Upper lobe of left lung (tissue), 6 donors: ENCODE measurements around the gene ARVCF. TPM values are rescaled to one million over a fixed set of nuclear protein-coding genes. Genes with fewer than 3 reads are reported as not detected.
A peak's percentile ranks its signal among the peaks of the same experiment; 100 is the strongest.

Source experiments
- ATAC-seq, 2 donors: fragments of 200-7000 bp; cut with Tn5 transposase; one replicate each; pipeline ENCODE4 v1.9.1; 2022; ENCODE audit warnings: mild to moderate bottlenecking in 2 of 2, moderate library complexity in 2 of 2; ENCODE audit not compliant: low FRiP score in 2 of 2
- DNase-seq, 2 donors: peaks; one replicate each; pipeline ENCODE4 v3.0.0-alpha.2; 2019 to 2020
- H3K27ac ChIP-seq, 4 donors: fragments of 200-600 bp; sonication (generic); one replicate each; pipeline ENCODE4 v1.5.1; 2016 to 2019
- H3K27me3 ChIP-seq, 4 donors: fragments of 200-600 bp; sonication (generic); one replicate each; pipeline ENCODE4 v1.5.1; 2017 to 2019
- H3K36me3 ChIP-seq, 4 donors: fragments of 200-600 bp; sonication (generic); one replicate each; pipeline ENCODE4 v1.5.1; 2016 to 2019
- H3K4me1 ChIP-seq, 4 donors: fragments of 200-600 bp; sonication (generic); one replicate each; pipeline ENCODE4 v1.5.1; 2018 to 2019
- H3K4me3 ChIP-seq, 4 donors: fragments of 200-600 bp; sonication (generic); one replicate each; pipeline ENCODE4 v1.5.1; 2017 to 2019; ENCODE audit warnings: mild to moderate bottlenecking in 2 of 4, moderate library complexity in 1 of 4
- H3K9me3 ChIP-seq, 4 donors: fragments of 200-600 bp; sonication (generic); one replicate each; pipeline ENCODE4 v1.5.1; 2018 to 2019
- CTCF ChIP-seq, 6 experiments: fragments of 450-650 bp in 4 of 6; fragments of 200-600 bp in 2 of 6; sonication (generic) in 2 of 6; IDR thresholded peaks; one replicate each; pipeline ENCODE4 v1.5.1; 2016 to 2019; ENCODE audit warnings: antibody characterized with exemption in 6 of 6
- EP300 ChIP-seq, 4 donors: sonication (generic); formaldehyde crosslinking; IDR thresholded peaks; one replicate each; pipeline ENCODE4 v1.5.1; 2017; ENCODE audit warnings: antibody characterized with exemption in 4 of 4, control low read depth in 2 of 4
- POLR2A ChIP-seq, 4 donors: fragments of 450-650 bp; IDR thresholded peaks; one replicate each; pipeline ENCODE4 v1.5.1; 2016 to 2017; ENCODE audit warnings: antibody characterized with exemption in 4 of 4, mild to moderate bottlenecking in 2 of 4
- POLR2AphosphoS5 ChIP-seq, 2 donors: sonication (generic); formaldehyde crosslinking; IDR thresholded peaks; one replicate each; pipeline ENCODE4 v1.5.1; 2017; ENCODE audit warnings: antibody characterized with exemption in 2 of 2
- WGBS, 2 donors: methylation state at CpG; one replicate each; pipeline ENCODE4 v1.1.5; 2017 to 2018; 5-methylcytosine and 5-hydroxymethylcytosine counted together
- total RNA-seq, 6 donors: library from RNA; depleted of rRNA in 4 of 6; stranded (reverse); fragments of >200 nt in 4 of 6; gene quantifications; one replicate each; pipeline versions ENCODE4 v1.1.0 to v1.2.1, GENCODE V29; 2016 to 2021
- donor health status: DM: no; HTN: no; CAD: no; lungs with moderate emphysema.
- donor health status: DM: no; HTN: yes; CAD: no; lungs with severe emphysema.

ARVCF gene
- total RNA-seq, 6 donors from 2014 or later = 18.5 to 54.5 (median 22.8) TPM

GRCh38 chr22:19991395-19991644 lies 25.3 kb downstream of the ARVCF start:
- Histone ChIP-seq H3K27me3 (no peaks in the 10 kb centered on the region), H3K27ac (peak overlapping the region in 1 of 4 donors; percentile 42), H3K4me1 (peaks cover 15 to 38% (median 20%) of the 10 kb centered on the region in 4 donors), H3K9me3 (no peaks in the 10 kb centered on the region), H3K4me3 (no peak overlapping the region), H3K36me3 (no peaks in the 10 kb centered on the region)
- ATAC-seq (no peak), DNase-seq (no peak)
- TF ChIP-seq EP300 (IDR thresholded peaks at IDR 0.05) (no peak), CTCF (IDR thresholded peaks at IDR 0.05) (no peak), POLR2AphosphoS5 (IDR thresholded peaks at IDR 0.05) (no peak), POLR2A (IDR thresholded peaks at IDR 0.05) (no peak)

GRCh38 chr22:19990609-19991394 lies 25.8 kb downstream of the ARVCF start:
- no peaks in the 10 kb centered on the region for H3K36me3 ChIP-seq
- DNase-seq (peak in 1 of 2 donors; percentile 69), ATAC-seq (no peak)
- H3K4me1 ChIP-seq = peaks cover 18 to 41% (median 23%) of the 10 kb centered on the region in 4 donors
- WGBS, 2 donors = 97% methylated on average over 6 to 19 of the region's 20 CpGs
- TF ChIP-seq CTCF (IDR thresholded peaks at IDR 0.05) = no peak
- TF ChIP-seq POLR2A (IDR thresholded peaks at IDR 0.05) = no peak
- no peak for TF ChIP-seq POLR2AphosphoS5 (IDR thresholded peaks at IDR 0.05)
- TF ChIP-seq EP300 (IDR thresholded peaks at IDR 0.05) = no peak
- H3K27me3 ChIP-seq = no peaks in the 10 kb centered on the region
- H3K4me3 ChIP-seq = no peak overlapping the region
- no peaks in the 10 kb centered on the region for H3K9me3 ChIP-seq
- H3K27ac ChIP-seq = peak overlapping the region in 1 of 4 donors; percentile 42

GRCh38 chr22:19990188-19990587 lies 26.4 kb downstream of the ARVCF start:
- no peak for ATAC-seq
- TF ChIP-seq EP300 (IDR thresholded peaks at IDR 0.05) = no peak
- TF ChIP-seq POLR2A (IDR thresholded peaks at IDR 0.05) = no peak
- no peak for TF ChIP-seq CTCF (IDR thresholded peaks at IDR 0.05)
- no peak for TF ChIP-seq POLR2AphosphoS5 (IDR thresholded peaks at IDR 0.05)
- Histone ChIP-seq H3K4me1 (peaks cover 20 to 41% (median 23%) of the 10 kb centered on the region in 4 donors), H3K9me3 (no peaks in the 10 kb centered on the region), H3K4me3 (no peak overlapping the region), H3K36me3 (no peaks in the 10 kb centered on the region), H3K27me3 (no peaks in the 10 kb centered on the region), H3K27ac (no peak overlapping the region)
- DNase-seq = no peak
- 64 to 72% methylated on average over 2 of the region's 2 CpGs for WGBS, 2 donors

DNA sequence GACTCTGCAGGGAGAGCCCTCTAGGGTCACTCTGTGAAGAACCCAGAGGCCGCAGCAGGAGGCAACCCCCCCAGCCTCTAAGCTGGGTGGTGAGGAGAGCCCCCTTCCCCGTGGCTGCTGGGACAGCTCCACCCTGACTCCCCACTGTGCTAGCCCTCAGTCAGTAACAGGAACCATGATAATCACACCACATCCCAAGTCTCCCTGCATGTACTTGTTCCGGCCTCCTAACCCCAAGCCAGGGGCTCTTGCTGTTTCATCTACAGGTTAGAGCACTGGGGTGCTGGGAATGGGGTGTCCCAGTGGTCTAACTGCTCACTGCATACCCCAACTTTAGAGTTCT lies 26.9 kb downstream of the ARVCF start:
- peak overlapping the region; percentile 18 to 51 (median 43) for H3K27ac ChIP-seq
- H3K27me3 ChIP-seq = no peaks in the 10 kb centered on the region
- H3K9me3 ChIP-seq = no peaks in the 10 kb centered on the region
- TF ChIP-seq POLR2AphosphoS5 (IDR thresholded peaks at IDR 0.05) (no peak), EP300 (IDR thresholded peaks at IDR 0.05) (no peak), CTCF (IDR thresholded peaks at IDR 0.05) (no peak), POLR2A (IDR thresholded peaks at IDR 0.05) (no peak)
- WGBS, 2 donors = 80% methylated on average over 3 of the region's 3 CpGs; no CpG with 5 or more reads in 1 of the 2 donors
- H3K4me1 ChIP-seq = peaks cover 18 to 45% (median 25%) of the 10 kb centered on the region in 4 donors
- H3K4me3 ChIP-seq = no peak overlapping the region
- ATAC-seq (no peak), DNase-seq (no peak)
- H3K36me3 ChIP-seq = no peaks in the 10 kb centered on the region
